GM21526 (cell line): ENCODE data around the gene RALGAPB.
"Not testable (repeated sequence)": the region's sequence is repeated elsewhere in the genome, so short reads cannot be mapped to it uniquely, and the experiment has no call there.

Source experiments
- ATAC-seq: cut with Tn5 transposase; IDR thresholded peaks from one replicate; pipeline ENCODE4 v1.9.1; 2021; ENCODE audit warnings: moderate library complexity; ENCODE audit not compliant: unreplicated experiment, low FRiP score

Gene RALGAPB

DNA sequence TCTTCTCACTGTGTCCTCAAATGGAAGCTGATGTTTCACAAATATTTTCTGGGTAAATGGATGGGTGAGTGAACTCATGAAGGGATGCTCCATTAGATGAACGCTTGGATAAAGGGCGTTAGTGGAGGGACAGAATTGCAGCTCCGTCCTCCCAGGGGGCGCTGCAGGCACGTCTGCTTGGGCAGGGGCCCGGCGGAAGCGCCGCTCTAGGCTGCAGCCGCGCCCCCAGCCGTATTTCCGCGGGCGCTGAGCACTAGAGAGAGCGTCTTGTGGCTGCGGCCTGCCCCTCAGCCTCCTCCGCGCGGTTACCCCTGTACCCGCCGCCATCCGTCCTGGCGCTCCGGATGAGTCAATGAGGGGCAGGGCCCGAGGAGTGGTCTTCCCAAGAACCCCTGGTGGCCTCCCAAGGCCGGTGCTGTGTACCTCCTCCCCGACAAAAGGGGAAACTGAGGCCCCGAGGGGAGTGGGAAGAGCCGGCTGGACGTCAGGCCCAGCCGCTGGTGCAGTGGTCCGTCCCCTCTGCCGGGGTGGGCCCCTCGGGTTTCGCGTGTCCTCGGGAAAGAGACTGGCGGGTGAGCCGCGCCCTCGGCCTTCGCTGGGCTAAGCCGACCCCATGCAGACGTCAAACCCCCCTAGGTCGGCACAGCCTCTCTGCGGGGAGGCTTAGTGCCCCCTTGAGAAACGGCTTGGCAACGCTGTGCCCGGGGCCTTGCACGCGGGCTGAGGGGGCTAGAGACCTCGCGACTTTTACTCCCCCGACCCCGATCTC is 26.0 kb upstream of the RALGAPB start:
- ATAC-seq, result peak; percentile 64

DNA sequence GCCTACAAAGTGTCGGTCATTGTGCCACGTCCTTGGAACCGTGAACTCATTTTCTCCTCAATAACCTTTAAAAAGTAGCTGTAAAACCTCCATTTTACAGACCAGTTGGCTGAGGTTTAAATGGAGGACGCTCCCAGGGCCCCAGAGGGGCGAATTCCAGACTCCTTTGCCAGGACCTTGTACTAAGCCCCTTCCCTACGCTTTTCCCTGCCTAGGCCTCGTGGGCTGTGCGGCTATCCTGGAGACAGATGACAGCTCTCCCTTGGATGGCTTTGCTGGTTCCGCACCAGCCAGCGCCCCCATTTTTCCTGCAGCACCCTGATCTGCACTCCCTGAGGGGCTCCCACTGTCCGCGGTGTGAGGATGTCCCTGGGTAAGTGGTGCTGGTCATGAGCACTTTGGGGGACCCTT is 25.4 kb upstream of the RALGAPB start:
- ATAC-seq, result no peak

DNA sequence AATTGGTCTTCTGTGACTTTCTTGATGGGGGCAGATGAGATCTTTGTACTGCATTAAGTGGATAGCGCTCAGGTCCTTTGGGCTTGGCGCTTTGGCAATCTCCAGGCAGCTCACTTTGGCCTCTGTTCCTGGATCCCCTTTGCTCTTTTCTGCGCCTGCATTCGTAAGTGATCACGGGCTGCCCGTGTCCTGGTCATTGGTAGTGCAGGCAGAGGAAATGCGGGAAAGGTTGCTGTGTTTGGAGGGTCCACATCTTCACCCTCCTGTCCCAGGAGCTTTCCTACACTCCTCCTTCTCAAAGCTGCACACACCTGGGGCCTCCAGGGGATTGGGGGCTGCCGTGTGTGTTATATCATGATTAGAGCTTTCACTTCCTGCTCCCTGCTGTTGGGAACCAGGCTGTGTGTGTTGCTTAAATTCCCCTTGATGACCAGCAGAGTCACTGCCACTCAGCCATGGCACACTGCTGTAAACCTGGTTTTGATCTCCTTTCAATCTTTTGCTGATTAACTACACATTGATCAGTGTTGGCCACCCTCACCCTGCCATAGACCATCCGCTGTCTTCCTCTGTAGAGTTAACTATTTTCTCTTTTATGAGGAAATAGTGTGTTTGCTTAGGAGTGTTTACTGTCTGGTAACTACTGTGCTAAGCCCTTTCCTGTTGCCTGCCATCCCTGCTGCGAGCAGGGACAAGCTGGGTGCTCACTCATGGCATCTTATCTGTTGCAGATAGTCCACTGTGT is 24.5 kb upstream of the RALGAPB start:
- no peak for ATAC-seq

DNA sequence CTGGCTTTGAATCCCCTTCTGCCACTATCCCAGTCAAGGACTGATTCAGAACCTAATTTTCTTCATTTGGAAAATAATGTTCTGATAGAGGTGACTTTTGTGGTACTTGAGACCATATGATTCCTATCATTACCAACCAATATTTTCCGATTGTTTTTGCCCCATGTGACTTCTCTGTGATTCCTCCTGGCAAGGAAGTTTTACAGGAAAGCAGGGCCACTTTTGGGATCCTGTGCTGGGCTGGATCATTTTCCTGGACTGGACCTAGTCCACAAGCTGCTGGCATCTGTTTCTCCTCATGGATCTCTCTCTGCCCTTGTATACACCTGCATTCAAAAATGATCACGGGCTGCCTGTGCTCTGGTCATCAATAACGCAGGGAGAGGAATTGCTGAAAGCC is 23.6 kb upstream of the RALGAPB start:
- no peak for ATAC-seq

DNA sequence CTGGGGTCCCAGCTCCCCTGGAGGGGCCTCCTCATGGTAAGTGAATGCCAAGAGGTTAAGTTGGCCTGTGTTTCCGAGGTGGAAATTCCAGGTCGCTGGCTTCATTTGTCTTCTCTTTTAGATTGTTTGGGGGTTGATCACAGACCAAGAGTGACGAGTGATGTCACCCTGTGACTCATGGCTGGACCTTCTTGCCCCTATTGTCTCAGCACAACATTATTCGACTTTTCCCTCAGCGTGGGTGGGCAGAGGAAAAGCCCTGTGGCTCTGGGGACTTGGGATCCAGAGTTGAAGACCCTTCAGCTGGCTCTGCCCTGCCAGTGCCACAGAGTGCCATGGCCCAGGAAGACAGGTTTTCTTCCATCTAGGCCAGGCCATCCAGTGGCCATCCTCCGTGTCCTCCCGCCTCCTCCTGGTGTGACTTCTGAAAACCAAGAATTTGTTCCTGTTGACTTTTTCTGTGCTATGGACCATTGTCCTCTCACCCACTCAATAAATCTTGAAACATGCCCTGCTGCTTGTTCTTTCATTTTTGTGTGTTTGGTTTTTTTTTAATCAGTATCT is 22.1 kb upstream of the RALGAPB start:
- ATAC-seq, result no peak

DNA sequence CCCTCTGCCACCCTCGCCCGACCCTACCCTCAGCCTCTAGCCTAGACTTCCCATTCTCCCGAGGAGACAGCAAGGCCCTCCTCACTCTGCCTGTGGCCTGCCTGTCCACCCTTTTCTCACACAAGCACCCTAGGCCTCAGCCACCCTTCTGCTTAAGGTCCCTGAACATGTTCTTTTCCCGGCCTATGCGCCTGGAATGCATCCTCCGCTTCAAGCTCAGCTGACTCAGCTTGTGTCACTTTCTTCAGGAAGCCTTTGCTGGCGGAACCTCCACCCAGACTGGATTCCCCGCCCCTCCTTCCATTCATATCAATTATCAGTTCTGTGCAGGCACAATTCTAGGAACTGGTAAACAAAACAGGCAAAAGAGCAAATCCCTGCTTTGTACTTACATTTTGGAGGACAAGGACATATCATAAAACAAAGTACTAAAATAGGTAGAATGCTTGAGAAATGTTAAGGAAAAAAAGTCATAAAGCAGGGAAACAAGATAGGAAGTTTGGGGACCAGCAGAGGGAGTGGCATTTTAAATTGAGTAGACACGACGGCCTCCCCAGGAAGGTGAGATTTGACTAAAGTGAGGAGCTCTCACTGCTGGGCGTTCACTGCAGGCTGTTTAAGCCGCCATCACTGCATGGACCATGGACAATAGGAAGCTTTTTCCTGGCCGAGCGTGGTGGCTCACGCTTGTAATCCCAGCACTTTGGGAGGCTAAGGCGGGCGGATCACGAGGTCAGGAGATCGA is 19.6 kb upstream of the RALGAPB start:
- no peak for ATAC-seq

DNA sequence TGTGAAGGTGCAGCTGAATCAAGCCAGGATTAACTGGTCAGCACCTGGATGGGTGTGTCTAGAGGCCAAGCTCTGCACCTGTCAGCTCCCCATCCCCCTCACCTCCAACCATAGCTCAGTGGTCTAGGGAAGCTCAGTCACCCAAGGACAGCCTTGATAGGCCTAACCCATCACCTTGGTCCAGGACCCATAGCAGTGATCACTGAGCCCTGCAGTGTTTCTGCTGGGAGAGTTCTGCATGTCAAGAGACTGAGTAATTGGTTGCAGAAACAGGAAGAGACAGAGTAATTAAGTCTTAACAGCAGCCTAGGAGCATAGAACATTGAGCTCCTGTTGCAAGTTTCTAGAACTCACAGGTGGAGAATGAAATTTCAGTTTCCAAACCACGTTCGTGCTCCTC is 18.7 kb upstream of the RALGAPB start:
- peak; percentile 75 for ATAC-seq

DNA sequence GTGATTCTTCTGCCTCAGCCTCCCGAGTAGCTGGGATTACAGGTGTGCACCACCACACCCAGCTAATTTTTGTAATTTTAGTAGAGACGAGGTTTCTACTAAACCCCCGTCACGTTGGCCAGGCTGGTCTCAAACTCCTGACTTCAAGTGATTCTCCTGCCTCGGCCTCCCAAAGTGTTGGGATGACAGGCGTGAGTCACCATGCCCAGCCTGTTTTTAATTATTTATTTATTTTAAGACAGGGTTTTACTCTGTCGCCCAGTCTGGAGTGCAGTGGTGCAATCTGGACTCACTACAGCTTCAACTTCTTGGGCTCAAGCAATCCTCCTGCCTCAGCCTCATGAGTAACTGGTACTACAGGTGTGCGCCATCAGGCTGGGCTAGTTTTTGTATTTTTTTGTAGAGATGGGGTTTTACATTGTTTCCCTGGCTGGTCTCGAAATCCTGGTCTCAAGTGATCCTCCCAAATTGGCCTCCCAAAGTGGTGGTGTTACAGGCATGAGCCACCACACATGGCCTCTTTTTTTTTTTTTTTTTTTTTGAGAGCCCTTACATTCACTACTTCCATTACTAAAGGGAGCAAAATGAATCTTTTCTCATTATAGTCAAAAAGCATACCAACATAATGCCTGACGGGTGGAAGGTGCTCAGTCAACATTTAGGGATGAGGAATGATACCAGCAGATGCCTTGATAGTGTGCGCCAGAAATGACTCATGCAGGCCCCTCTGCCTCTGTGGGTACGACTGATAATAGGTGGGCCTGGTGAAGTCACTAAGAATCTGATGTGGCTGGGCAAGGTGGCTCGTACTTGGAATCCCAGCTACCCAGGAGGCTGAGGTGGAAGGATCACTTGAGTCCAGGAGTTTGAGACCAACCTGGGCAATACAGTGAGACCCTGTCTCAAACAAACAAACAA is 17.8 kb upstream of the RALGAPB start:
- ATAC-seq, result no peak

DNA sequence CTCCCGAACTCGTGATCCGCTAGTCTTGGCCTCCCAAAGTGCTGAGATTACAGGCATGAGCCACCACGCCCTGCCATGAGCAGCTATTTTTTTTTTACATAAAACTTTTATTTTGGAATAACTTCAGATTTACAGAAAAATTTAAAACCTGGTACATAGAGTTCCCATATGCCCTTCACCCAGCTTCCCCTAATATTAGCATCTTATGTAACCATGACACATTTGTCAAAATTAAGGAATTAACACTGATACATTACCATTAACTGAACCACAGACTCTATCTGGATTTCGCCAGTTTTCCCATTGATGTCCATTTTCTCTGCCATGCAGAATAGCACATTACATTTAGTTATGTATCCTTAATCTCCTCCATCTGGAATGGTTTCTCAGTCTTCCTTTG is 14.3 kb upstream of the RALGAPB start:
- ATAC-seq, result no peak

DNA sequence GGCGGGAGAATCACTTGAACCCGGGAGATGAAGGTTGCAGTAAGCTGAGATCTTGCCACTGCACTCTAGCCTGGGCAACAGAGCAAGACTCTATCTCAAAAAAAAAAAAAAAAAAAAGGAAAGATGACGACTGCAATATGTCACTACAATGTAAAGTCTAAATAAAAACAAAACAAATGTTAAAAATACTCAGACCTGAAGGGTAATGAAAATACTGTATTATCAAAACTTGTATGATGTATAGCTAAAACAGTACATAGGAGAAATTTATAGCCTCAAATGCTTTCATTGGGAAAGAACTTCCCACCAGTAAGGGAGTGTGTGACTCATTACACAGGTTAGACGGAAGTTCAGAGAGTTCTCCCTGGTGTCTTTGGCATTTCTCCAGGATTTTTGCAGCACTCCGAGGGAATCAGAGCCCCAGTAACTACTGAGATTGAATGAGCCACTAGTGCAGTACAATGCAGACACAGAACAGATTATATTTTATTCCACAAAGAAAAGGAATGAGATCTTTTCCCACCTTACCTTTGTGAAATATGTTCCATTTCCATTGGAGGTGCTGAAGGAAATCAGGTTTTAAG is 12.5 kb upstream of the RALGAPB start:
- ATAC-seq, result no peak

DNA sequence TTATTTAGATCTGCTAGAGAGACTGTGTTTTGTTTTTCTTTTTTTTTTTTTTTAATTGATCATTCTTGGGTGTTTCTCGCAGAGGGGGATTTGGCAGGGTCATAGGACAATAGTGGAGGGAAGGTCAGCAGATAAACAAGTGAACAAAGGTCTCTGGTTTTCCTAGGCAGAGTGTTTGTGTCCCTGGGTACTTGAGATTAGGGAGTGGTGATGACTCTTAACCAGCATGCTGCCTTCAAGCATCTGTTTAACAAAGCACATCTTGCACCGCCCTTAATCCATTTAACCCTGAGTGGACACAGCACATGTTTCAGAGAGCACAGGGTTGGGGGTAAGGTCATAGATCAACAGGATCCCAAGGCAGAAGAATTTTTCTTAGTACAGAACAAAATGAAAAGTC is 12.0 kb upstream of the RALGAPB start:
- ATAC-seq, result not testable (repeated sequence)

DNA sequence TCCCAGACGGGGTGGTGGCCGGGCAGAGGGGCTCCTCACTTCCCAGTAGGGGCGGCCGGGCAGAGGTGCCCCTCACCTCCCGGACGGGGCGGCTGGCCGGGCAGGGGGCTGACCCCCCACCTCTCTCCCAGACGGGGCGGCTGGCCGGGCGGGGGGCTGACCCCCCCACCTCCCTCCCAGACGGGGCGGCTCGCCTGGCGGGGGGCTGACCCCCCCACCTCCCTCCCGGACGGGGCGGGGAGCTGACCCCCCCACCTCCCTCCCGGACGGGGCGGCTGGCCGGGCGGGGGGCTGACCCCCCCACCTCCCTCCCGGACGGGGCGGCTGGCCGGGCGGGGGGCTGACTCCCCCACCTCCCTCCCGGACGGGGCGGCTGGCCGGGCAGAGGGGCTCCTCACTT is 11.5 kb upstream of the RALGAPB start:
- ATAC-seq, result not testable (repeated sequence)

DNA sequence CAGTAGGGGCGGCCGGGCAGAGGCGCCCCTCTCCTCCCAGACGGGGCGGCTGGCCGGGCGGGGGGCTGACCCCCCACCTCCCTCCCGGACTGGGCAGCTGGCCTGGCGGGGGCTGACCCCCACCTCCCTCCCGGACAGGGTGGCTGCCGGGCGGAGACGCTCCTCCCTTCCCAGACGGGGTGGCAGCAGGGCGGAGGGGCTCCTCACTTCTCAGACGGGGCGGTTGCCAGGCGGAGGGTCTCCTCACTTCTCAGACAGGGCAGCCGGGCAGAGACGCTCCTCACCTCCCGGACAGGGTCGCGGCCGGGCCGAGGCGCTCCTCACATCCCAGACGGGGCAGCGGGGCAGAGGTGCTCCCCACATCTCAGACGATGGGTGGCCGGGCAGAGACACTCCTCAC is 11.1 kb upstream of the RALGAPB start:
- ATAC-seq, result not testable (repeated sequence)

DNA sequence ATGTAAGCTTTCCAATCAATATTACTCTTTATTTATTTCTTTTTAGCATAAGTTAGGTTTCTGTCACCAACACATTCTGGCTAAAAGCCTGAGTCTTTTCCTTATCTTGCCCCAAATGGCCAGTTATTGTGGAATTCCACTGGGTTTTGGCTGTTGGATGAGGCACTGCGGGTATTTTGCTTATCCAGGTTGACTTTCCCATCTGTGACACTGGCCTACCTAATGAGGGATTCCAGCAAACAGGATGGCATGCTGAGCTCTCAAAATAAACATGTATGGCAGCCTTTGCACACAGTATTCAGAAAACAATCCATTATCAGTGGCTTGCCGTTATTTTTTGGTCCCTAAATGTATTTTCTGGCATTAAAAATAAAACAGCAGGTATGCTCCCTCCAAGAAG is 6.5 kb upstream of the RALGAPB start:
- no peak for ATAC-seq

DNA sequence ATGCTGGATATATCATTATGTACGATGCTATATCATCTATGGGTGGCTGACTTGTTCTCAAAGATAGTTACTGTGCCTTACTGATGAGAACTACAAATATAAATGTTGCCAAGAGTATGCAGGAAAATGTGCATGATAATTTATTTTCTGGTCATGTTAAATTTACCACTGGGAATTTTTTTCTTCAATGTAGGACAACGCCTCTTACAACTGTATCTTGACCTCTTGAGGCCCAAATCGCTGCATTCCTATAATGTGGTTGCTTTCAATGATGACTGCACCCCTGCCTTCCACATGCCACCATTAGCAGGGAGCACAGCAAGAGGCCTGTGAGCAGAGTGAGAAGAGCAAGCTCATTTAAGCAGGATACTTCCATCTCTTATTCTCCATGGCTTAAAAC is 5.7 kb upstream of the RALGAPB start:
- ATAC-seq, result no peak

DNA sequence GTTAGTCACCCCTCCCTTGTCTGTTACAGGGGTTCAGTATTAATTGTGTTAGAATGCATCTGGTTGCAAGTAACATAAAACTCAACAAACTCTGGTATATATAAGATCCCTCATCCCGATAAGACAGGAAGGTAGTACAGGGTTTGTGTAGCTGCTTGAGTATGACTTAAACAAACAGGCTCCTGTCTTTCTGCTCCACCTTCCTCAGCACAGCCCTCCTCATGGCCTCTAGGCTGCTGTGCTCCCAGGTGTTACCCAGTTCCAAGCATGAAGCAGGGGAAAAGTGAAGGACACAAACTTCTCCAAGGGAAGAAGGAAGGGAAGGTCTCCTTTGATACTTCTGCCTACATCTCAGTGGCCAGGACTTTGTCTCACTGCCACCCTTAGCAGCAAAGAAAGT is 1.4 kb upstream of the RALGAPB start:
- ATAC-seq, result no peak

DNA sequence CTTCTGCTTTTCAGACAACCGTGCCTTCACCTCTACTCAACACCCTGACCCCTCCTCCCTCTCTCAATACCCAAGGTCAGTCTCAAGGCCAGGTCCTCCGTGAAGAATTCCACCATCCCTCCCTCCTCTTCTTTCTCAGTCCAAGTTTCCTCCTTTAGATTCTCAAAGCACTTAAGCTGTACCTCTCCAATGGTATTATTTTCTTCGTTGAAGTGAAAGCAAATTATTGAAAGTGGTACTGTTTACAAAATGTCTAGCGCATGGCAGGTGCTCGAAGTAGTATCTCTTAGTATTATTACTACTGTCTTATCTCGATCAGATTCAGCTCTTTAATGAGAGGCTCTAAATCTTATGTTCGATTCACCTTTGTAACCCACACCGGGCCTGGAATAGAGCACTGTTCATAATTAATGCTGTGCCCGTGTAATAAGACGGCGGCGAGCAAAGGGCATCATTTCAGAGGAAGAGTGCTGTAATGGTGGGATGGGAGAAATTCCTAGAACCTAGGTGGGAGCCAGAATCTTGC is 593 bp upstream of the RALGAPB start:
- ATAC-seq, result no peak

DNA sequence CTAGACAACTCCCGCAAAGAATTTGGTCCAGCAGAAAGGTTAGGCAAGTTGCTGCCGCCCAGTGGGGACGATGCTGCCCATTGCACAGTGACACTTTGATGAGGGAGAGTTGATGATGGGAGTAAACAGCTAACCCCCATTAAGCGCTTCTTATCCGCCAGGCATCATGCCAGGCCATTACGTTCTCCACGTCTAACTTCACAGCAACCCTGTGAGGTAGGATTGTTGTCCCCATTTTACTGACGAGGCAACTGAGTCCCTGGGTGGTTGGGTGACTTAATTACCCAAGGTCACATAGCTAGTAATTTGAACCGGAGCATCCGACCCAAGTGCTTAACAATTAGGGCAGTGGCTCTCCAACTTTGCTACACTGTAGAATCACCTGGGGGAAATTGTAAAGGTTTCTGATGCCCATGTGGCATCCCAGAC is 738 bp downstream of the RALGAPB start:
- ATAC-seq, result no peak

DNA sequence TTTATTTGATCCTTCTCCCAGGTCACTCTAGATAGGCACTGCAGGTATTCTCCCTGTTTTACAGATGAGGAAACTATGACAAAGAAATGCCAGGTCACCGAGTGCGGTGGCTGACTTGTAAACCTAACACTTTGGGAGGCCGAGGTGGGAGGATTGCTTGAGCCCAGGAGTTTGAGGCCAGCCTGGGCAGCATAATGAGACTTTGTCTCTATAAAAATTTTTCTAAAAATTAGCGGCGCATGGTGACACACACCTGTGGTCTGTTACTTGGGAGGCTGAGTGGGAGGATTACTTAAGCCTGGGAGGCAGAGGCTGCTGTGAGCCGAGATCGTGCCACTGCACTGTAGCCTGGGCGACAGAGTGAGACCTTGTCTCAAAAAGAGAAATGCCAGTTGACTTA is 5.1 kb downstream of the RALGAPB start:
- no peak for ATAC-seq
